CD8-positive, alpha-beta memory T cell (primary cell): ENCODE data around the gene PDLIM7. TPM values are rescaled to one million over a fixed set of nuclear protein-coding genes. Genes with fewer than 3 reads are reported as not detected.
A peak's percentile ranks its signal among the peaks of the same experiment; 100 is the strongest.

ENCODE experiments used
- CTCF ChIA-PET: fragments of 350-600 bp; sonication (Branson Sonifier 250); formaldehyde crosslinking; loops from one replicate; lab custom pipeline; 2021; ENCODE audit warnings: antibody characterized with exemption; lab: Charles Lee
- POLR2A ChIA-PET: fragments of 350-600 bp; sonication (Branson Sonifier 250); formaldehyde crosslinking; loops from one replicate; lab custom pipeline; 2021; ENCODE audit warnings: antibody characterized with exemption; lab: Charles Lee
- DNase-seq, 5 donors: peaks; one replicate each; pipeline versions ENCODE4 v3.0.0 to v3.0.0-alpha.2; 2020 to 2022; ENCODE audit warnings: mixed read lengths in 1 of 5
- H3K27ac ChIP-seq: one replicate; pipeline ENCODE4 v1.7.0; 2013; ENCODE audit warnings: low read depth, mild to moderate bottlenecking, low read length, moderate library complexity
- H3K27me3 ChIP-seq: 2 replicates; pipeline ENCODE4 v1.7.0; 2013; ENCODE audit warnings: low read length, mild to moderate bottlenecking; ENCODE audit not compliant: insufficient read depth, poor library complexity, severe bottlenecking
- H3K36me3 ChIP-seq: 2 replicates; pipeline ENCODE4 v1.7.0; 2013; ENCODE audit warnings: mild to moderate bottlenecking, low read length, moderate library complexity; ENCODE audit not compliant: insufficient read depth
- H3K4me1 ChIP-seq: 2 replicates; pipeline ENCODE4 v1.7.0; 2013; ENCODE audit warnings: mild to moderate bottlenecking, low read length, moderate library complexity; ENCODE audit not compliant: insufficient read depth
- H3K4me3 ChIP-seq: 2 replicates; pipeline ENCODE4 v1.7.0; 2013; ENCODE audit warnings: mild to moderate bottlenecking, low read length
- H3K9me3 ChIP-seq: 2 replicates; pipeline ENCODE4 v1.7.0; 2013; ENCODE audit warnings: mild to moderate bottlenecking, low read length
- H3K27ac Mint-ChIP-seq, 8 donors: one replicate each; pipeline ENCODE4 v1.8.0; 2020 to 2021; ENCODE audit warnings: mixed read lengths in 8 of 8, mild to moderate bottlenecking in 6 of 8, inconsistent platforms in 3 of 8, moderate library complexity in 3 of 8
- H3K27me3 Mint-ChIP-seq, 2 donors: one replicate each; pipeline ENCODE4 v1.8.0; 2020 to 2021; ENCODE audit warnings: mixed read lengths in 2 of 2, mild to moderate bottlenecking in 1 of 2, moderate library complexity in 1 of 2
- H3K36me3 Mint-ChIP-seq, 3 donors: one replicate each; pipeline ENCODE4 v1.8.0; 2020 to 2021; ENCODE audit warnings: mixed read lengths in 3 of 3, inconsistent platforms in 1 of 3, mild to moderate bottlenecking in 1 of 3
- H3K4me1 Mint-ChIP-seq, 3 donors: one replicate each; pipeline ENCODE4 v1.8.0; 2020 to 2021; ENCODE audit warnings: mixed read lengths in 3 of 3, inconsistent platforms in 1 of 3, mild to moderate bottlenecking in 1 of 3
- H3K4me3 Mint-ChIP-seq, 7 donors: one replicate each; pipeline ENCODE4 v1.8.0; 2020 to 2021; ENCODE audit warnings: mixed read lengths in 7 of 7, mild to moderate bottlenecking in 6 of 7, moderate library complexity in 4 of 7, inconsistent platforms in 2 of 7
- H3K9me3 Mint-ChIP-seq, 5 donors: one replicate each; pipeline ENCODE4 v1.8.0; 2020 to 2022; ENCODE audit warnings: mixed read lengths in 5 of 5, mild to moderate bottlenecking in 3 of 5, moderate library complexity in 2 of 5, inconsistent platforms in 1 of 5
- polyA plus RNA-seq: library from polyadenylated mRNA; unstranded; fragments of 300-500 nt; fragmentation: Illumina TruSeq; gene quantifications from one replicate; pipeline ENCODE4 v1.2.3, GENCODE V29; 2021
- total RNA-seq, 2 experiments: library from RNA; stranded (reverse); gene quantifications; one replicate each; pipeline ENCODE4 v1.2.3, GENCODE V29; 2021

Gene PDLIM7
- total and polyA plus RNA-seq, 3 experiments from 2014 or later: 6.0 to 30.4 (median 28.4) TPM

DNA sequence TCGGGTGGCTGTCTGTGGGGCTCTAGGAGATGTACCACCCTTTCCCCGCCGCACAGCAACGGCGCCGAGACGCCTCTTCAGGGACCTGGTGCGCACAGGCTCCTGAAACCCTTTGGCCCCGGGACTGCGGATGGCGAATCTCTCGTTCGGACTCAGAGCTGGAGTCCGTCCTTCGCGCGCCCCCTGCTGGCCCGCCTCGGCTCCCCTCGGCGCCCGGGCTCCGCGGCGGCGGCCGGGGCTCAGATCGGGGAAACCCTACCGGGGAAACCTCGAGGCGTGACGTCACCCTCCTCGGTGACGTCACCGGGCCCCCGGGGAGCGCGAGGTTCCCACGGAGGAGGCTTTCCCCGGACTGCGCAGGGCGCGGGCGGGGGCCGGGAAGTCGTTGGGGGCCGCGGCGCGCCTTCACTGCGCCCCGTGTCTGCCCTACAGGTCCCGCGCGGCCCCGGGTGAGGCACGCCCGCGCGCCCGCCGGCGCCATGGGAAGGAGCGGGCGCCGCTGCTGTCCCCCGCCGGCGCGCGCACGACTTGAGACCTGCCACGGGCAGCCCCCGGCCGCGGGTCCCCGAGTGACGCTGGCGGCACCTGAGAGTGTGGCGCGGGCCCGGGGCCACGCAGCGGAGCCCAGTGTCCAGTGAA, 42.9 kb downstream of the PDLIM7 start:
- Histone ChIP-seq H3K36me3 (no peaks in the 10 kb centered on the region), H3K4me1 (peaks cover 20% of the 10 kb centered on the region), H3K4me3 (peak overlapping the region; percentile 59), H3K27me3 (no peaks in the 10 kb centered on the region), H3K9me3 (no peaks in the 10 kb centered on the region), H3K27ac (peak overlapping the region; percentile 87)
- ChIA-PET POLR2A (interaction anchor here (0.6 to 6.8 kb wide), 15 partner anchors 9 to 453 kb away, joined by 3 to 112 read pairs (median 11); partner anchors contain the start of genes GRK6, PDLIM7 and PRR7), CTCF (interaction anchor here (0.9 to 20.8 kb wide), 33 partner anchors 10 to 146 kb away, joined by 3 to 326 read pairs (median 7); partner anchors contain the start of genes DBN1, DDX41, F12 and GRK6)
- no peaks in the 10 kb centered on the region for H3K9me3 Mint-ChIP-seq
- peaks cover 0 to 4% of the 10 kb centered on the region in 2 donors for H3K27me3 Mint-ChIP-seq
- H3K4me1 Mint-ChIP-seq: peaks cover 19 to 32% (median 19%) of the 10 kb centered on the region in 3 donors
- peak overlapping the region; percentile 46 to 93 (median 89) for H3K4me3 Mint-ChIP-seq
- peak; percentile 90 to 97 (median 95) for DNase-seq
- peak overlapping the region in 7 of 8 donors; percentile 66 to 97 (median 85) for H3K27ac Mint-ChIP-seq
- H3K36me3 Mint-ChIP-seq: peaks cover 0 to 8% (median 2%) of the 10 kb centered on the region in 3 donors

DNA sequence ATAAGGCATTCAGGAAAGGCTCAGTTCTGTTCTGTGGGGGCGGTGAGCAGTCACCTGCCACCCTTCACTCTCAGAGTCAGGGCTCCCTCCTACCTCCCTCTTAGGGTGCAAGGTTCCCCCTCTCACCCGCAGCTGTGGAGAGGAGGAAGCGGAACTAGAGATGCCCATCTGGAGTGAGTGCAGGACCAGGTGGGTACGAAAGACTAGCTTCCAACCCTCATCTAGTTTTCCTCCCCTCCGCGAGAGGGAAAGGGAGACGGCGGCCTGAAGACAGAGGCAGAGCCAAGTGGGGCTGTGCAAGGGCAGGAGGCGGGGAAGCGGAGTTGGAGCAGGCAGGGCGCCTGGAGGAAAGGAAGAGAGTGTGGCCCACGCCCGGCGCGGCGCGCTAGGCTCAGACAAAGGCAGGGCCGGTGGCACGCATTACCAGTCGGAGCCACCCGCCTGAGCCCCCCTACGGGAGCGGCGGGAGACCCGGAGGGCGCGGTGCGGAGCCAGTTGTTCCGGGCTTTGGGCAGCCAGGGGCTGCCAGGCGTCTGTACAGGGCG, 43.5 kb downstream of the PDLIM7 start:
- peaks cover 20% of the 10 kb centered on the region for H3K4me1 ChIP-seq
- Mint-ChIP-seq H3K4me1 (peaks cover 19 to 32% (median 19%) of the 10 kb centered on the region in 3 donors), H3K9me3 (no peaks in the 10 kb centered on the region), H3K27ac (peak overlapping the region; percentile 47 to 94 (median 84)), H3K27me3 (peaks cover 0 to 4% of the 10 kb centered on the region in 2 donors), H3K4me3 (peak overlapping the region; percentile 50 to 87 (median 70)), H3K36me3 (peaks cover 0 to 7% (median 2%) of the 10 kb centered on the region in 3 donors)
- H3K27me3 ChIP-seq: no peaks in the 10 kb centered on the region
- no peak overlapping the region for H3K4me3 ChIP-seq
- DNase-seq: no peak
- no peaks in the 10 kb centered on the region for H3K36me3 ChIP-seq
- H3K9me3 ChIP-seq: no peaks in the 10 kb centered on the region
- POLR2A ChIA-PET: interaction anchor here (1.5 to 6.8 kb wide), 6 partner anchors 9 to 64 kb away, joined by 5 to 112 read pairs (median 33); partner anchors contain the start of genes GRK6 and PRR7
- CTCF ChIA-PET: interaction anchor here (1.0 to 20.8 kb wide), 18 partner anchors 10 to 145 kb away, joined by 4 to 326 read pairs (median 12); partner anchors contain the start of genes DBN1, F12, GRK6 and MXD3
- no peak overlapping the region for H3K27ac ChIP-seq

DNA sequence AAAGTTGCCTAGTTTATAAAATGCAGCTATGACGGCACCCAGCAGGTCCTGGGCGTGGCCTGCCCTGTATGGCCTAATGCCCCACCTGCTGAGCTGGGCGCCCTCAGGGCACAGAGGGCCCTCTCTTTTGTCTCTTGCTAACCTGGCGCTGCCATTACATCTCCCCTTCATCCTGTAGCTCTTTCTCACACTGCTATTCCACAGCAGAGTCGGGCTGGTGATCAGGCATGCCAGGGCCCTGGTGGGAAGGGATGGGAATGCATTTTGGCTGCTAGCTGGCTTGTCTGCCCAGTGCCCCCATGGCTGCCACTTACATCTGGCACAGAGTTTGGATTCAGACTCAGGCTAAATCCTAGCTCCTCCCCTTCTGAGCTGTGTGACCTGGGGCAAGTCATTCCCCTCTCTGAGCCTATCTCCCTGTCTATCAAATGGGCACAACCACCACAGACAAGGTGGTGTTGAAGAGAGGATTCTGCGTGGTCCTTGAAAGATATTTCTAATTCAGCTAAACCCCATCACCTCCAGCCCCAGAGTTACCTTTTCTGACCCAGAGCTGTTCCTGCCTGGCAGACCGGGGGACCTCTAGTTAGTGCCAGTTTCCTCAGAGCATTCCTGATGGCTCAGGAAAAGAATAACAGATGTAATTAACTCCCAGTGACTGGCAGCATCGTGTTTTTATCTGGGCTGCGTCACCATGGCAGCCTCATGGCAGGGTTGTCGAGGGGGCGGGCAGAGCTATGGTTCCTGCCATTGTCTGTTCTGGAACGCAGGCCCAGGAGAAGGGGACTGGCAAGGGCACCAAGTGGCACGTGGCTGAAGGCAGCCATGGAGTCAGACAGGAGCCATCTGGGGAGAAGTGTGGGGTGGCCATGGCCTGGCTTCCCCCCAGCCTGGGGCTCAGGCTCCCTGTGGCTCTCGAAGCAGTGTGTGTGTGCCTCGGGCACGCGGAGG, 44.4 kb downstream of the PDLIM7 start:
- no peaks in the 10 kb centered on the region for H3K36me3 ChIP-seq
- Mint-ChIP-seq H3K27me3 (peaks cover 0 to 4% of the 10 kb centered on the region in 2 donors), H3K4me1 (peaks cover 25 to 41% (median 28%) of the 10 kb centered on the region in 3 donors), H3K27ac (peak overlapping the region in 6 of 8 donors; percentile 69 to 94 (median 82)), H3K9me3 (no peaks in the 10 kb centered on the region), H3K36me3 (peaks cover 0 to 7% (median 2%) of the 10 kb centered on the region in 3 donors), H3K4me3 (peak overlapping the region in 6 of 7 donors; percentile 34 to 85 (median 56))
- H3K27me3 ChIP-seq: no peaks in the 10 kb centered on the region
- no peaks in the 10 kb centered on the region for H3K9me3 ChIP-seq
- no peak for DNase-seq
- ChIA-PET POLR2A (interaction anchor here (1.2 to 6.8 kb wide), 6 partner anchors 8 to 63 kb away, joined by 3 to 112 read pairs (median 33); partner anchors contain the start of genes GRK6 and PRR7), CTCF (interaction anchor here (0.8 to 20.8 kb wide), 14 partner anchors 9 to 145 kb away, joined by 3 to 326 read pairs (median 31); partner anchors contain the start of genes DBN1, F12, GRK6 and PDLIM7)
- no peak overlapping the region for H3K27ac ChIP-seq
- H3K4me1 ChIP-seq: peaks cover 28% of the 10 kb centered on the region
- H3K4me3 ChIP-seq: no peak overlapping the region

DNA sequence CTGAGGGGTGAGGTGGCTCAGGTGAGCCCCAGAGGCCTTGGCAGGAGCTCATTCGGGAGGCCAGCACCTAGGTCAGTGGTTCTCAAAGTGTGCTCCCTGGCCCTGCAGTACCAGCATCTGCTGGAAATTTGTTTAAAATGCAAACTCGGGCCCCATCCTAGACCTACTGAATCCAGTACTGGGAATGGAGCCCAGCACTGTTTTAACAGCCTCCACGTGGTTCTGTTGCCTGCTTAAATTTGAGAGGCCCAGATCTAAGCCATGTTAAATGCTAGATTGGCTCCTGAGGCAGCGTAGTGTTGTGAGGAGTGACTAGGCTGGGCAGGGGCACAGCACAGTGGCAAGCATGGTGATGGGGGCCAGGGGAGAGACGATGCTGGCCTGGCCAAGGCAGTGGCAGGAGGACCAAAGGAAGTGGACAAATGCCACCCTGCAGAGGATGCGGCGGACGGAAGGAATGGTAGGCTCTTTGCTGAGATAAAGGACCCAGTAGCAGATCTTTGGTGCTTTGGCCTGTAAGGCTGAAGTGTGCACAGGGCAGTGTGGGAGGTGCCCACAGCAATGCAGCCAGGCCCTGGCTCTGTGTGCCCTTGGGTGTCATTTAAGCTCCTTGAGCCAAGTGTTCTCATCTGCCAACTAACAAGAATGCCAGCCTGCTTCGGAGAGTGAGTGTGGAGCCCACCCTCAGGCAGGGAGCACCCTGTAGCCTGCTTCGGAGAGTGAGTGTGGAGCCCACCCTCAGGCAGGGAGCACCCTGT, 46.6 kb downstream of the PDLIM7 start:
- peaks cover 0 to 2% (median 0%) of the 10 kb centered on the region in 3 donors for H3K36me3 Mint-ChIP-seq

DNA sequence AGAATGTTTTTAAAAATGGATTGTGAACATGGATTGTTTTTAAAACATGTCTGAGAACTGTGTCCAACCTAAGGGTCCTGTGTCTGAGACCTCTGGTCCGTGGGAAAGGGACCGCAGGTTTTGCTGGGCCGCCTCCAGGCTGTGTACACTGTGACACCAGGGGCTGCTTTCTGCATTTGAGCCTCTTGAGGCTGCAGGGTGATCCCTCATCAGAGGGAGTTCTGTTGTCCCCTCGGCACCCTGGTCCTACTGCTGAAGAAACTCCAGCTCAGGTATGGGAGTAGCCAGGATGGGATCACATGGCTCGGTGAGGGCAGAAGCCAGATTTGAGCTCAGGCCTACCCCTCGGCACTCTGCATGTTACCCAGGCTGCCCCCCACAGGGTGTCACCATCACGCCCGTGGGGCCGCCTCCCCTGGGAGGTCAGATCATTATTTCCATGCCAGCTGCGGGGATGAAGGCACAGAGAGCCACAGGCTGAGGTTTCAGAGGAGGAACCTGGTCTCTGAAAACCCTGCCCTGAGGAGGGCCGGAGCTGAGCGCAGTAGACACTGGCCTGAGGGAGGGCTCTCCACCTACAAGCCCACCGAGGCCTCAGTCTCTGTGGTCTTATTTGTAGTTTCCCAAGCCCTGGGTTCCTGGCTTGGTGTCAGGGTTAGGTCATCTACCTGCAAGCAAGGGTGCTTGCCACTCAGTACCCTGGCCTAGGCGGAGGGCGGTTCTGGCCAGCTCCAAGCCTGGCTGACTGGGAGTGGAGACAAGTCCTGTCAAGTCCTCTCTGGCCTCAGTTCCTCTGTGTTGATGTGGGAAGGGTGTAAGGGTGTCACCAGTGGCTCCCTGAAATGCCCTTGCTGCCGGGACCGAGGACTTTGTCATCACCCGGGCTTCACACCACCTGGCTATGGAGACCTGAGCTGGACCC, 48.0 kb downstream of the PDLIM7 start:
- ChIA-PET CTCF (interaction anchor here (0.9 to 20.8 kb wide), 7 partner anchors 10 to 139 kb away, joined by 3 to 326 read pairs (median 6); partner anchors contain the start of genes F12, GRK6 and PFN3), POLR2A (interaction anchor here (2.4 to 8.6 kb wide), 4 partner anchors 18 to 46 kb away, joined by 10 to 154 read pairs (median 75); partner anchors contain the start of gene GRK6)
- Mint-ChIP-seq H3K27ac (peak overlapping the region in 4 of 8 donors; percentile 29 to 97 (median 48)), H3K36me3 (peaks cover 0 to 2% (median 0%) of the 10 kb centered on the region in 3 donors), H3K9me3 (no peaks in the 10 kb centered on the region), H3K4me3 (peak overlapping the region in 3 of 7 donors; percentile 32 to 82 (median 81)), H3K27me3 (peaks cover 0 to 3% of the 10 kb centered on the region in 2 donors), H3K4me1 (peaks cover 40 to 56% (median 41%) of the 10 kb centered on the region in 3 donors)
- peak in 1 of 5 donors; percentile 47 for DNase-seq
- H3K27ac ChIP-seq: no peak overlapping the region
- no peaks in the 10 kb centered on the region for H3K9me3 ChIP-seq
- no peak overlapping the region for H3K4me3 ChIP-seq
- H3K4me1 ChIP-seq: peaks cover 45% of the 10 kb centered on the region
- no peaks in the 10 kb centered on the region for H3K27me3 ChIP-seq
- H3K36me3 ChIP-seq: no peaks in the 10 kb centered on the region

More for the DNA sequence above, 46.6 kb downstream of the PDLIM7 start:
- peaks cover 27 to 41% (median 28%) of the 10 kb centered on the region in 3 donors for H3K4me1 Mint-ChIP-seq
- Histone ChIP-seq H3K4me3 (no peak overlapping the region), H3K4me1 (peaks cover 32% of the 10 kb centered on the region), H3K36me3 (no peaks in the 10 kb centered on the region), H3K9me3 (no peaks in the 10 kb centered on the region), H3K27ac (no peak overlapping the region), H3K27me3 (no peaks in the 10 kb centered on the region)
- H3K4me3 Mint-ChIP-seq: peak overlapping the region in 1 of 7 donors; percentile 62
- peak overlapping the region in 4 of 8 donors; percentile 38 to 97 (median 73) for H3K27ac Mint-ChIP-seq
- no peak for DNase-seq
- CTCF ChIA-PET: interaction anchor here (15.5 to 20.8 kb wide), 3 partner anchors 22 to 61 kb away, joined by 281 to 326 read pairs (median 307); partner anchors contain the start of genes F12, GRK6 and PFN3
- H3K27me3 Mint-ChIP-seq: peaks cover 0 to 3% of the 10 kb centered on the region in 2 donors
- POLR2A ChIA-PET: interaction anchor here (0.6 to 8.2 kb wide), 5 partner anchors 19 to 47 kb away, joined by 3 to 112 read pairs (median 10); partner anchors contain the start of gene GRK6
- H3K9me3 Mint-ChIP-seq: no peaks in the 10 kb centered on the region
